ENCODE measurements around the gene PPP1R17.

PPP1R17 gene

GRCh38 chr7:31702354-31702753, 15.3 kb downstream of the PPP1R17 start:
- DNase-seq, result no peak

DNA sequence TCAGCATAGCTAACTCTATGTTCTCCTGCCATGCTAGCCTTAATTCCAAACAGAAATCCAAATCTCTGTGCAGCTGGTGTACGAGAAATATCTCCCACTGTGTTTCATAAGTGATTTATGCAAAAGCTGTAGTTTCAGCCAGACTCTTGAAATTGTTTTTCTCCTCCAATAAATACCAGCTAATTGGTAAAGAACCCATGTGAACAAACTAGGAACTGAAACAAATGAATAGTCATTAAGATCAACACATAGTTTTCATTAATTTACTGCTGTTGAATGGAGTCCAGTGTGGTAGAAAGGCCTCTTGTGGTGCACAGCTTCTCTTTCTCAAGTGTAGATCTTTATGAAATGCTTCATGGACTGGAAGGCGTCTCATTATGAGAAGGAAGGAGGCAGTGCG, 18.4 kb downstream of the PPP1R17 start:
- DNase-seq, result no peak

DNA sequence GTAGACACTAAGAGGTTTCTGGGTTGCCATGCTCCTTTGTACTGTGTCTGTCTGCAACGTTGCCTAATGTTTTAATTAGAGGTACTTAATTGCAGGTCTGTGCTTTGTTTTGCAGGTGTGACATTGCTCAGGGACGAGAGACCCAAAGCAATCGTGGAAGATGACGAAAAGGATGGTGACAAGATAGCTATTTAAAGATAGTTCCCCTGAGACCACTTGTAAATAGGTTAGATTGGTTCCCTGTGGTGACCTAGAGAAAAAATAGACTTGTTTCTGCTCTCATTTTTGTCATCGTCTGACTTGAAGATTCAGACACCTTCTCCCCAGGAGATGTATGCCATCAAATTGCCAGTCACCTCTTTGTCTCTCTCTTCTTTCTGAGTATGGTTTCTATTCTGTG, 20.1 kb downstream of the PPP1R17 start:
- DNase-seq, result no peak

DNA sequence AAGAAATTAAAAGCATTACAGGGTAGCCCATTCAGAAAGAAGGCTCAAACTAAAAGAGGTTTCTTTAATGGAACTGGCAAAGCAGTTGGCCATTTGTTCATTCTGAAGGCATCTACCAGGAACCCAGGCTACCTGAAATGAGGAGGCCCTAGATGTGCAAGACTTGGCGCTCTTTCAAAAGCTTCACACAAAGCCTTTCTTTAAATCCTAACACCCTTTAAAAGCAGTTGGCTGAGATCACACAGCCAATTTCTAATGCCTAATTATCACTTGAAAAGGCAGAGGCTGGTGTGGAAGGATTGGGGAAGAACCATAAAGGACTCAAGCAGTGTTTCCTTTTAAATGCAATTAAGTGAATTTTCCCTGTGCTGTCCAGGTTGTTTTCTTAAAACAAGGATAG, 23.2 kb downstream of the PPP1R17 start:
- DNase-seq, result no peak

DNA sequence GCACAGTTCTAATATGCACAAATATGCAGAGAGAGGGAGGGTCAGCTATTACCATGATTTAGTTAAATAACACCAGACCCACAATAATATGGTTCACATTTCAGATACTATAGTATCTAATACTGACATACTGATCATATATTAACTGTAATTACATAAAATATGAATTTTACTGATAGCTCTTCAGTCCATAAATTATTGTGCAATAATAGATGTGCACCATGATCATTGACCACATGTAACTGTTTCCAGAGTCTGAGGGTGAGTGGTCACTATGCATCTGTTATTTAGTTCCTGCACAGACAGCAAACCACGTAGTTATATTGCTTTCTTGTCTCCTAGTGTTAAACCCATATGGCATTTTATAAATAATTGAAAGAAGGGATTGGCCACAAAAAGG, 29.3 kb downstream of the PPP1R17 start:
- DNase-seq, result no peak

DNA sequence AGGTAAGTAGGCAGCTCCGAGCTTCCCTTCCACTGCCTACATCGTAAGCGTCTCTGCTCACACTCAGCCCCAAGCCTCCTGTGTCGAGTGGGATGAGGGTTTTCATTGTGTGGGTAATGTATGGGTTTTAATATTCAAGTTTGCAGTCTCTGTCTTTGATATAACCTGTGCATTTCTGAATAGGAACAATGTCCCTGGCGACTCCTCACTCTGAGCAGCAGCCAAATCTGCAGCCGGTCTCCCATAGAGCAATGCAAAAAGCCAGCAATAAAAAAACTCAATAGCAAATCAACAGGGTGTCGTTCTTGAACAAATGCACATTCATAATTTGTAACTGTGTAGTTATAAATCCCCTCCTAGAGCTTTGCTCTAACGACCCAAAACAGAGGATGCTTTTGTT, 33.4 kb downstream of the PPP1R17 start:
- DNase-seq, result no peak

- no peak for DNase-seq
Observed at GRCh38 chr7:31724696-31725095, 37.7 kb downstream of the PPP1R17 start.

- DNase-seq, result no peak
Observed at GRCh38 chr7:31729195-31729804, 42.3 kb downstream of the PPP1R17 start.

GRCh38 chr7:31734456-31734855, 47.4 kb downstream of the PPP1R17 start:
- DNase-seq, result no peak

DNA sequence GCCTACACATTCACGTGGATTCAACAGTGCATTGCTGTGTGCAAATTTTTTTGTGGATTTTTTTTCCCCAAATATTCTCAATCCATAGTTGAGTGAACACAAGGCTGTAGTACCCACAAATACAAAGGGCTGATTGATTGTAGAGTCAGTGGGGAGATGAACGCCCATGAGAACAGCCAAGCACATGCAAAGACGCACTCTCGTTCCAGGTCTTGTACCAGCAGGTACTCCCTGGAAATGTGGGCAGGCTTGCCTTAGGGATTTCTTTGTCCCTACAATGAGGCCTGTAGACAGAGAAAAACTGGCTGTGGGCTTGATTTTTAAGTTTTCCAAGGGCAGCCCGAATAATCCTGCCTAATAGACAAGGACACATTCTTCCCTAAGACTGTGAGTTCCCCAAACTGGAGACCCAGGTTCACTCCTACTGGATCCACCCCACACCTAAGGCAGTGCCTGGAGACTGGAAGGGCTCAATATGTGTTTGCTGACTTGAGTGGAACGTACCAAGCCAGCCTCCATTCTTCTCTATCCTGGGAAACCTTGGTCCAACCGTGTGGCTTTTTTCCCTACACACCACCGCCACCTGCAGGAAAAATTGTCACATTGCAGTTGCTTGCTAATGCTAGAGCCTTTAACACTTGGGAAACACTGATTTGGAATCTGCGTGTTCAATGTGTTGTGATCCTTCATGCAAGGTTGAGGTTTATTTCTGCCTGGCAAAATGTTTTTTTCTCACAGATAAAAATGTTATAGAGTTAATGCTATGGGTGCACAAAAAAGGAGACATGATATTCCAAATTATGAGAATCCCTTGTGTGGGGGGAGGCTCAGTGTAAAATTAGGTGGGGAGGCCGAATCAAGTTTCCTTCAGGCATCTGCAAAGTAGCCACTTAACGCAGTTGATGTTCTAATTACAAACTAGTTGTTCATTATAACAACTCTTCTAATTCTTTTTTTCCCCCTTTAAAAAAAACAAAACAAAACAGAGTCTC, 49.3 kb downstream of the PPP1R17 start:
- peak; percentile 55 for DNase-seq

GRCh38 chr7:31741852-31742251, 54.8 kb downstream of the PPP1R17 start:
- no peak for DNase-seq

DNA sequence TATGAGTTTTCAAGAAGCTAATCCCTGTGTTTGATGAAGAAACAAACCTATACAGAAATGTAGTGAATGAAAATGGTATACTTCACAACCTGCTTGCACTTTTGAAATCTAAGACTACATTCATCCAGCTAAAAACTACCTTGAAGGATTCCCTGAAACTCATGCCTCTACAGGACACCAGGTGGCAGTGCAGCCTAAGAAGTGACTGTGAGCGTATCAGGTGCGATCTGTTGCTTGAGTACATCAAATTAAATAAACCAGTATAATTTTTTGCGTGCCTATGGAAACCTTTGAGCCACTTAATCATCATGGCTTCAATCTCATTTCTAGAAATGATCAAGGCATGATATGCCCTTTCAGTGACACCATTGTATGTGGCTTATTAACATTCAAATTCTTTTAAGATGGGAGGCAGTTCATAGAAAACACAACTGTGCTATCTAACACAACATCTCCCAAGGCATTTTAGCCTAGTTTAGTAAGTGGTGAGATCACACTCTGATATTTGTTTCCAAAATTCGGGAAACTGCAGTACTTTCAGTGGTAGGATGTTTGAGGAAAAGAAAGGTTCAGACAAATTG, 57.4 kb downstream of the PPP1R17 start:
- peak; percentile 63 for DNase-seq

DNA sequence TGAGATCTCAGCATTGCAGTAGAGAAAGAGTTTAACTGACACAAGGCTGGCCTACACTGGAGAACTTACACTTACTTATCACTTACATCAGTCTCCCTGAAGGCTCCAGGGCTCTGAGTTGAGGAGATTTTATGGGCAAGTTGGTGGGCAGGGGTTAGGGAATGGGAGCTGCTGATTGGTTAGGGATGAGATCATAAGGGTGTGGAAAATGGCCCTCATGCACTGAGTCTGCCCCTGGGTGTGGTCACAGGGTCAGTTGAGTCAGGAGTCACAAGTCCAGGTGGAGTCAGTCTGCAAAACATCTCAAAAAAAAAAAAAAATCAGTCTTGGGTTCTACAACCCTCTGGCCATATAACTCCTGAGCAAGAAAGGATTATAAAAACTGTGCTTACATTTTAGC, 60.5 kb downstream of the PPP1R17 start:
- DNase-seq, result no peak

GRCh38 chr7:31748084-31748483, 61.1 kb downstream of the PPP1R17 start:
- DNase-seq, result no peak

GRCh38 chr7:31751726-31752125, 64.7 kb downstream of the PPP1R17 start:
- no peak for DNase-seq
